Muscle of back (tissue), 11 donors: ENCODE measurements around the gene NUP62. TPM values are rescaled to one million over a fixed set of nuclear protein-coding genes. Genes with fewer than 3 reads are reported as not detected.
A peak's percentile ranks its signal among the peaks of the same experiment; 100 is the strongest.

Experiments
- DNase-seq, 3 donors: peaks; one replicate each; pipeline versions ENCODE4 v3.0.0 to v3.0.0-alpha.2; 2013
- polyA plus RNA-seq, 10 donors: library from polyadenylated mRNA; unstranded; fragments of 120-200 nt; gene quantifications; one replicate each; pipeline ENCODE4 v1.2.1, GENCODE V29; 2013; ENCODE audit not compliant: insufficient read length in 10 of 10

Gene NUP62
- polyA plus RNA-seq, 10 donors, result 39.3 to 61.8 (median 47.7) TPM

- no peak for DNase-seq
These were observed 57.8 kb downstream of the NUP62 start for GRCh38 chr19:49871349-49871985.

- no peak for DNase-seq
These were observed 58.9 kb downstream of the NUP62 start for GRCh38 chr19:49870309-49870901.

- DNase-seq, result peak; percentile 99 to 100 (median 100)
These were observed 59.6 kb downstream of the NUP62 start for GRCh38 chr19:49869484-49870308.

GRCh38 chr19:49869009-49869483, 60.3 kb downstream of the NUP62 start:
- DNase-seq, result no peak

GRCh38 chr19:49866933-49867782, 62.1 kb downstream of the NUP62 start, which contains the start of gene PNKP:
PNKP (minus strand) TSS chr19:49867576; CDS start chr19:49867204, 372 bp downstream.
- peak; percentile 89 to 99 (median 95) for DNase-seq

GRCh38 chr19:49864890-49865289, 64.4 kb downstream of the NUP62 start:
- DNase-seq, result no peak

- DNase-seq, result no peak
These were observed 65.4 kb downstream of the NUP62 start for GRCh38 chr19:49863935-49864320.

- DNase-seq, result no peak
These were observed 65.9 kb downstream of the NUP62 start for GRCh38 chr19:49863254-49863934.

- no peak for DNase-seq
These were observed 66.7 kb downstream of the NUP62 start for GRCh38 chr19:49862391-49863253.

- DNase-seq, result no peak
These were observed 67.5 kb downstream of the NUP62 start for GRCh38 chr19:49861541-49862378.

- DNase-seq, result peak in 1 of 3 donors; percentile 66
These were observed 68.2 kb downstream of the NUP62 start for GRCh38 chr19:49861107-49861506.

- DNase-seq, result no peak
These were observed 68.8 kb downstream of the NUP62 start for GRCh38 chr19:49860336-49861102.

GRCh38 chr19:49859682-49860335, 69.5 kb downstream of the NUP62 start:
- DNase-seq, result no peak

GRCh38 chr19:49858088-49858985, 71.0 kb downstream of the NUP62 start:
- DNase-seq, result no peak

- DNase-seq, result no peak
These were observed 71.5 kb downstream of the NUP62 start for GRCh38 chr19:49857838-49858087.

GRCh38 chr19:49857061-49857837, 72.1 kb downstream of the NUP62 start:
- no peak for DNase-seq
